ENCODE data around the gene IFITM10. TPM values are rescaled to one million over a fixed set of nuclear protein-coding genes. Genes with fewer than 3 reads are reported as not detected.

Gene IFITM10
- total RNA-seq, 1 donor from 2014 or later: 1.1 TPM

DNA sequence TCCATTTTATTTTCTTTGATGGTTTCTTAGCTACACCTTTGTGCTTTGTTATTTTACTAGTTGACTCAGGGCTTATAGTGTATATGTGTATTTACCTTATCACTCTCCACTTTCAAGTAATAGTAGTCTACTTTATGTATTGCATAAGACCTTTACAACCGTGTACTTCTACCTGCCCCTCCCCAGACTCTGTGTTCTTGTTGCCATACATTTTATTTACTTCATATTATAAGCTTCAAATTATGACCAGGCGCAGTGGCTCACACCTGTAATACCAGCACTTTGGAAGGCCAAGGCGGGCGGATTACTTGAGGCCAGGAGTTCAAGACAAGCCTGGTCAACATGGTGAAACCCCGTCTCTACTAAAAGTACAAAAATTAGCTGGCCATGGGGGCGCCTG lies 41.5 kb upstream of the IFITM10 start:
- no peak for DNase-seq (ENCODE audit: low read depth)
- H3K36me3 ChIP-seq (ENCODE audit: control insufficient read depth, insufficient read depth, low read length): no peaks in the 10 kb centered on the region
- no peak for TF ChIP-seq CTCF (IDR thresholded peaks at IDR 0.05; ENCODE audit: insufficient read depth, low read length, poor library complexity, severe bottlenecking)
- peaks cover 10% of the 10 kb centered on the region for H3K27me3 ChIP-seq (ENCODE audit: control insufficient read depth, insufficient read depth, low read length)
- H3K4me3 ChIP-seq (ENCODE audit: low read depth, low read length): no peak overlapping the region

- TF ChIP-seq CTCF (IDR thresholded peaks at IDR 0.05; ENCODE audit: insufficient read depth, low read length, poor library complexity, severe bottlenecking): no peak
These were observed 36.1 kb upstream of the IFITM10 start for GRCh38 chr11:1786466-1786865.

GRCh38 chr11:1785749-1786413 lies 35.5 kb upstream of the IFITM10 start:
- Histone ChIP-seq H3K36me3 (ENCODE audit: control insufficient read depth, insufficient read depth, low read length) (no peaks in the 10 kb centered on the region), H3K4me3 (ENCODE audit: low read depth, low read length) (no peak overlapping the region), H3K27me3 (ENCODE audit: control insufficient read depth, insufficient read depth, low read length) (no peaks in the 10 kb centered on the region)
- no peak for DNase-seq (ENCODE audit: low read depth)
- no peak for TF ChIP-seq CTCF (IDR thresholded peaks at IDR 0.05; ENCODE audit: insufficient read depth, low read length, poor library complexity, severe bottlenecking)

More at GRCh38 chr11:1786466-1786865, 36.1 kb upstream of the IFITM10 start:
- Histone ChIP-seq H3K27me3 (ENCODE audit: control insufficient read depth, insufficient read depth, low read length) (no peaks in the 10 kb centered on the region), H3K4me3 (ENCODE audit: low read depth, low read length) (no peak overlapping the region), H3K36me3 (ENCODE audit: control insufficient read depth, insufficient read depth, low read length) (no peaks in the 10 kb centered on the region)
- no peak for DNase-seq (ENCODE audit: low read depth)

GRCh38 chr11:1784761-1785650 lies 34.6 kb upstream of the IFITM10 start:
- DNase-seq (ENCODE audit: low read depth): no peak
- no peak for TF ChIP-seq CTCF (IDR thresholded peaks at IDR 0.05; ENCODE audit: insufficient read depth, low read length, poor library complexity, severe bottlenecking)
- no peaks in the 10 kb centered on the region for H3K36me3 ChIP-seq (ENCODE audit: control insufficient read depth, insufficient read depth, low read length)
- H3K4me3 ChIP-seq (ENCODE audit: low read depth, low read length): no peak overlapping the region
- H3K27me3 ChIP-seq (ENCODE audit: control insufficient read depth, insufficient read depth, low read length): no peaks in the 10 kb centered on the region

DNA sequence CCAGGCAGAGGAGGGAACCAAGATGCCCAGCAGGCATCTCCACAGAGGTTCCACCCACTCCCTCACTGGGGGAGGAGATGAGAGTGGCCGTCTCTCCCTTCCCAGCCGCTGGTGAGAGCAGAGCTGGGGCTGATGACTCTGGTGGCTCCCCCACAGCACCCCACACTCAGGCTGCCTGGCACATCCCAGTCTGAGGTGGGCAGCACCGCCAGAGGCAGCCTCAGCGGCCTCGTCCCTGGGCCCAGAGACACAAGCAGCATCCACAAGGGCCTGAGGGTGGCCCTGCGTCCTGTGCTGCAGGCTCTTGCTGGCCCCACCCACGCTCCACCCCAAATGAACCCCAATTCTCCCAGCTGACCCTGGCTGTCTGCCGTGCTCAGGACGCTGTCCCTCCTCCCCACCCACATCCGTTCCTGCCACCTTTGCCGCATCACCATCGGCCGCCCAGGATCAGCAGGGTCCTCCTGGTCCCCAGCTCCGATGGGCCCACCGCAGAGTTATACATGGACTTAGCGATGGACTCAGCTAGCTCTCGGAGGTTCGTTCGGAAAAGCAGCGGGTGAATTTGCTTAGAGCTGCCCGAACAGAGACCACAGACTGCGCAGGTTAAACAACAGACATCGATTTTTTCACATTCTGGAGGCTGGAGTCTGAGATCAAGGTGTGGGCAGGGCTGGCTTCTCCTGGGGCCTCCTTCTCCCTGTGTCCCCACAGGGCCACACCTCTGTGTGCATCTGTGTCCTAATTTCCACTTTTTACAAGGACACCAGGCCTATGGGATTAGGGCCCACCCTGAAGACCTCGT lies 33.5 kb upstream of the IFITM10 start:
- Histone ChIP-seq H3K4me3 (ENCODE audit: low read depth, low read length) (no peak overlapping the region), H3K36me3 (ENCODE audit: control insufficient read depth, insufficient read depth, low read length) (no peaks in the 10 kb centered on the region), H3K27me3 (ENCODE audit: control insufficient read depth, insufficient read depth, low read length) (no peaks in the 10 kb centered on the region)
- no peak for TF ChIP-seq CTCF (IDR thresholded peaks at IDR 0.05; ENCODE audit: insufficient read depth, low read length, poor library complexity, severe bottlenecking)
- DNase-seq (ENCODE audit: low read depth): no peak
